Small intestine (tissue), 7 donors: ENCODE measurements around the gene NINJ2. TPM values are rescaled to one million over a fixed set of nuclear protein-coding genes. Genes with fewer than 3 reads are reported as not detected.

Experiments
- DNase-seq, 2 donors: peaks; one replicate each; pipeline versions ENCODE4 v3.0.0 to v3.0.0-alpha.2; 2013
- FAIRE-seq: peaks from 2 replicates; lab custom pipeline; 2012; peaks lifted over from hg19 to GRCh38; lab: Jason Lieb, UNC
- H3K27ac ChIP-seq, 3 donors: one replicate each; pipeline ENCODE4 v1.5.1; 2013; ENCODE audit warnings: low read length in 2 of 3, mild to moderate bottlenecking in 2 of 3, control low read depth in 1 of 3, inconsistent platforms in 1 of 3, low read depth in 1 of 3, moderate library complexity in 1 of 3
- H3K27me3 ChIP-seq, 3 donors: one replicate each; pipeline ENCODE4 v1.6.1; 2013; ENCODE audit warnings: low read length in 3 of 3, inconsistent platforms in 1 of 3; ENCODE audit not compliant: control insufficient read depth in 3 of 3, insufficient read depth in 3 of 3
- H3K36me3 ChIP-seq, 3 donors: one replicate each; pipeline ENCODE4 v1.6.1; 2013; ENCODE audit warnings: low read length in 3 of 3, inconsistent platforms in 1 of 3, low read depth in 1 of 3, mild to moderate bottlenecking in 1 of 3, moderate library complexity in 1 of 3; ENCODE audit not compliant: control insufficient read depth in 3 of 3, insufficient read depth in 2 of 3
- H3K4me1 ChIP-seq, 3 donors: one replicate each; pipeline ENCODE4 v1.6.1; 2013; ENCODE audit warnings: low read length in 2 of 3, inconsistent platforms in 1 of 3, low read depth in 1 of 3, mild to moderate bottlenecking in 1 of 3, moderate library complexity in 1 of 3; ENCODE audit not compliant: control insufficient read depth in 3 of 3, insufficient read depth in 2 of 3
- H3K4me3 ChIP-seq, 3 donors: one replicate each; pipeline ENCODE4 v1.5.1; 2013; ENCODE audit warnings: low read length in 3 of 3, control low read depth in 1 of 3, inconsistent platforms in 1 of 3, low read depth in 1 of 3, mild to moderate bottlenecking in 1 of 3, moderate library complexity in 1 of 3
- H3K9me3 ChIP-seq, 2 donors: one replicate each; pipeline ENCODE4 v1.6.1; 2013; ENCODE audit warnings: low read depth in 1 of 2, low read length in 1 of 2; ENCODE audit not compliant: control insufficient read depth in 2 of 2, insufficient read depth in 1 of 2
- WGBS, 3 donors: extraction: QIAGEN DNeasy Blood & Tissue Kit; methylation state at CpG; one replicate each; pipeline ENCODE4 v1.1.7; 2013; 5-methylcytosine and 5-hydroxymethylcytosine counted together
- polyA plus RNA-seq, 4 donors: library from polyadenylated mRNA; stranded (reverse) in 3 of 4; unstranded in 1 of 4; fragments of 200-250 nt in 3 of 4; fragments of 120-200 nt in 1 of 4; gene quantifications; one replicate each; pipeline versions ENCODE4 v1.2.1 to v1.2.3, GENCODE V29; 2013
- donor health status: healthy with polysubstance abuse.
- donor health status: control.
- donor health status: control.
- donor health status: Bipolar disorder and iron deficiency.
- donor health status: healthy.

The NINJ2 gene
- polyA plus RNA-seq, 4 donors, result 0.67 to 8.1 (median 3.8) TPM

DNA sequence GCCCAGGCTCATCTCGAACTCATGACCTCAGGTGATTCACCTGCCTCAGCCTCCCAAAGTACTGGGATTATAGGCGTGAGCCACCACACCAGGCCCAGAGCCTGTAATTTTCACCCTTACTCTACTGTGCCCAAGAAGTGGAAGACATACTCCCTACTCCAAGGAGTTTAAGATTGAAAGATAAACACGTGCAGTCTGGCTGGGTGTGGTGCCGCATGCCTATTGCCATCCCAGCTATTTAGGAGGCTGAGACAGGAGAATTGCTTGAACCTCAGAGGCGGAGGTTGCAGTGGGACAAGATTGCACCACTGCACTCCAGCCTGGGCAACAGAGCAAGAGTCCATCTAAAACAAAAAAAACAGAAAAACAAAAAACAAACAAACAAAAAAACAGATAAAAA is 90.0 kb downstream of the NINJ2 start:
- WGBS, 3 donors, result 81 to 87% (median 85%) methylated on average over 5 of the region's 5 CpGs
- DNase-seq, result no peak
- Histone ChIP-seq H3K27me3 (no peaks in the 10 kb centered on the region), H3K9me3 (peaks cover 0 to 5% of the 10 kb centered on the region in 2 donors), H3K36me3 (no peaks in the 10 kb centered on the region), H3K27ac (no peak overlapping the region), H3K4me1 (peaks cover 0 to 36% (median 1%) of the 10 kb centered on the region in 3 donors), H3K4me3 (no peak overlapping the region)
- no peak for FAIRE-seq

DNA sequence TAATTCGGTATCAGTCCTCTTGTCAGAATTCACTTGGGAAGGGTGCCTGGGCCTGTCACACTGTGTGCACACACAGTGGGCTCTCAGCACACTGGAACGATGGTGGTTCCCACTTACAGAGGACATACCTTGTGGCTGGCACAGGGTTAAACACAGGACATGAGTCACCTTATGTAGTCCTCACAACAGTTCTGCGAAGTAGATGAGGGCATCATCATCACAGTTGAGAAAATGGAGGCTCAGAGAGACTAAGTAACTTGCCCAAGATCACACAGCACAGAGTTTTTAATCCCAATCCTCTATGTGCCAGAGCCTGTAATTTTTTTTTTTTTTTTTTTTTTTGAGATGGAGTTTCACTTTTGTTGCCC is 90.7 kb downstream of the NINJ2 start:
- H3K36me3 ChIP-seq, result no peaks in the 10 kb centered on the region
- FAIRE-seq, result no peak
- peaks cover 0 to 38% (median 1%) of the 10 kb centered on the region in 3 donors for H3K4me1 ChIP-seq
- peaks cover 0 to 5% of the 10 kb centered on the region in 2 donors for H3K9me3 ChIP-seq
- H3K27me3 ChIP-seq, result no peaks in the 10 kb centered on the region
- 84 to 97% (median 84%) methylated on average over 3 of the region's 3 CpGs for WGBS, 3 donors
- H3K4me3 ChIP-seq, result no peak overlapping the region
- no peak for DNase-seq
- H3K27ac ChIP-seq, result no peak overlapping the region

DNA sequence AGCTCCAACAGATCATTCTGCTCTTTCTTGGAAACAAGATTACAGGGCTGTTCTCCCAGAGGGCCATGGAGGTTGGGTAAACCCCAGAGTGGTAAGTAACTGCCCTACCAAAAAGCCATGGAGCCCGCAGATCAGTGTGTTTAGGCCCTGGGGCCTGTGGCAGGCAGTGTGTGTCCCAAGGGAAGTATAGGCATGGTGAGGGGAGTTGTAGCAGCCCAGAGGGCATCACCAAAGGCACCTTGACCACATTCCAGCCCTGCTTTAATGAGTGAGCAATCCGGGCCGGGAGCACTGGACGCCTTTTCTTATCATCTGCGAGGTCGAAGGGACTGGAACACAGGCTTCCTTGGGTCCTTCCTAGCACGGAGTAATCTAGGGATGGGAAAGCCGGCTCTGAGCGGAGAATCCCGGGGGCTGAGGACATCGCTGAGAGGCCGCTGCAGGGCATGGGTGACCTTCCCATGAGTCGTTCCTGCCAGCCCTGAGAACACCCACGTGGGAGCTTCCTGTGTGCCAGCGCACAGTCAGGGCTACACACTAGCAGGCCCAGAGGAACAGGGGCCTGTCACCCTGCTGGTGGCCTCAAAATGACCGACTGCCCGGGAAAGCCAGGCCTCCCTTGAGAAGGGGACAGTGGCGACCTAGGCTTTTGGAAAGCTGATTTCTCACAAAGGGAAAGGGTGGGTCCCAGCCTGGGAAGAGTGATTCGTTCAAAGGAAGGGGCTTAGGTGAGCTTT is 91.3 kb downstream of the NINJ2 start:
- 70 to 85% (median 79%) methylated on average over 19 of the region's 19 CpGs for WGBS, 3 donors
- Histone ChIP-seq H3K27me3 (no peaks in the 10 kb centered on the region), H3K4me1 (peaks cover 0 to 38% (median 1%) of the 10 kb centered on the region in 3 donors), H3K4me3 (no peak overlapping the region), H3K36me3 (no peaks in the 10 kb centered on the region), H3K27ac (peak overlapping the region in 1 of 3 donors; percentile 56), H3K9me3 (peaks cover 0 to 5% of the 10 kb centered on the region in 2 donors)
- peak in 1 of 2 donors; percentile 21 for DNase-seq
- FAIRE-seq, result no peak

DNA sequence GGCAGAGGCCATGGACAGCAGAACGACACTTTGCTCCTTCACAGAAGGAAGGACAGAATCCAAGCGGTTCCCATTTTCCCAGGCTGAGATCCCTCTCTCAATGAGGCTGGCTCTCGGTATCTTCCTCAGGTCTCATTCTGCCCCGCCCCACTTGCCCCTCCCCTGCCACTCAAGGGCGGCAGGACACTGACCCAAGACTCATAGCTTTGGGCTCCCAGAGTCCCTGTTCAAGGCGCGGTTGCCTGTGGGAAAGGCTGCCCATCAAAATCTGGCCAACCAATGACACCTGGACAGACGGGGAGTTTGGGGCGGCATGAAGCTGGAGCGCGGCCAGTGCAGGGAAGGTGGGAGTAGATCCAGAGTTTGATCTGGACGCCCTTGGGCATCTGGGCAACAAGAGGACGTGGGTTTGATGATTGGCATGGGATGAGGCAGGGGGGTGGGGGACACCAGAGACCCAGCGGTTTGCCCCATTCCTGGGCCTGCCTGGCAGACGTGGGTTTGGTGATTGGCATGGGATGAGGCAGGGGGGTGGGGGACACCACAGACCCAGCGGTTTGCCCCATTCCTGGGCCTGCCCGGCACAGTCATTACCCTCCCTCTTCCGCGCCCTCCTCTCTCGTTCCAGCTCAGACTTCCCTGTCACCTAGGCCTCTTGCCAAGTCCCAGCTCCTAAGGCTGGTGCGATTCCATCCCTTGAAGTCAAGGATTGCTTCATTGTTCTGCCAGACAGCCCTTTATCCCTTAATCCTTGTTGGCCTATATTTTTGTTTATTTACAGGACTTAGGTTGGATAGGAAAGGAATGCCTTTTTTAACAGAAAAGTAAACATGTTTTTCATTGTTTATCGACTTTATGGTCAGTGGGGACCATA is 92.1 kb downstream of the NINJ2 start:
- FAIRE-seq (no peak), DNase-seq (peak; percentile 39 to 78)
- Histone ChIP-seq H3K4me1 (peaks cover 0 to 34% (median 1%) of the 10 kb centered on the region in 3 donors), H3K4me3 (peak overlapping the region in 2 of 3 donors; percentile 62 to 84), H3K27me3 (no peaks in the 10 kb centered on the region), H3K9me3 (peaks cover 0 to 5% of the 10 kb centered on the region in 2 donors), H3K36me3 (no peaks in the 10 kb centered on the region), H3K27ac (peak overlapping the region; percentile 52 to 95 (median 79))
- WGBS, 3 donors, result 9 to 42% (median 36%) methylated on average over 20 to 22 of the region's 22 CpGs

DNA sequence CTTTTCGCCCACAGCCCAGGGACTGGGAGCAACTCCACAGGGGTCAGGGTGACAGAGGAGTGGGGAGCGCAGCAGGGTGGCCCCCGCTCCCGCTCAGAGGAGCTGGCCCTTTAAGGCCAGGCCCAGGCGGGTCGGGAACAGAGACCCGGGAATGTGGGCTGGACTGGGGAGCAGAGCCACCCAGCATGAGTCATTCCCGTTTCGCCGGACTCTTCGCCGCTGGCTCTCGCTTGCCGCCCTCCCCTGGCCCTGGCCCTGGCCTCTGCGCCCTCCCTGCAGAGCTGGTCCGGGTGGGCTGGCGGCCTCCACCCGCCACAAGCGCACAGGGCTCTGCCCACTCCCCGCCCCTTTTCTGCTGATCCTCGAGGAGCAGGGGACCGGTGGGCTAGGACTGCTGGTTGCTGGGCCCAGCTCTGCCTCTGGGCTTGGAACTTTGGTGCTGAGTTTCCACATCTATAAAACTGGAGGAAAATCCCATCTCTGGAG is 92.8 kb downstream of the NINJ2 start:
- peaks cover 0 to 29% (median 1%) of the 10 kb centered on the region in 3 donors for H3K4me1 ChIP-seq
- DNase-seq (peak; percentile 74 to 90), FAIRE-seq (no peak)
- no peaks in the 10 kb centered on the region for H3K27me3 ChIP-seq
- peak overlapping the region; percentile 52 to 95 (median 79) for H3K27ac ChIP-seq
- H3K4me3 ChIP-seq, result peak overlapping the region; percentile 27 to 84 (median 62)
- H3K36me3 ChIP-seq, result no peaks in the 10 kb centered on the region
- 2 to 22% (median 19%) methylated on average over 18 to 22 of the region's 22 CpGs for WGBS, 3 donors
- peaks cover 0 to 5% of the 10 kb centered on the region in 2 donors for H3K9me3 ChIP-seq

DNA sequence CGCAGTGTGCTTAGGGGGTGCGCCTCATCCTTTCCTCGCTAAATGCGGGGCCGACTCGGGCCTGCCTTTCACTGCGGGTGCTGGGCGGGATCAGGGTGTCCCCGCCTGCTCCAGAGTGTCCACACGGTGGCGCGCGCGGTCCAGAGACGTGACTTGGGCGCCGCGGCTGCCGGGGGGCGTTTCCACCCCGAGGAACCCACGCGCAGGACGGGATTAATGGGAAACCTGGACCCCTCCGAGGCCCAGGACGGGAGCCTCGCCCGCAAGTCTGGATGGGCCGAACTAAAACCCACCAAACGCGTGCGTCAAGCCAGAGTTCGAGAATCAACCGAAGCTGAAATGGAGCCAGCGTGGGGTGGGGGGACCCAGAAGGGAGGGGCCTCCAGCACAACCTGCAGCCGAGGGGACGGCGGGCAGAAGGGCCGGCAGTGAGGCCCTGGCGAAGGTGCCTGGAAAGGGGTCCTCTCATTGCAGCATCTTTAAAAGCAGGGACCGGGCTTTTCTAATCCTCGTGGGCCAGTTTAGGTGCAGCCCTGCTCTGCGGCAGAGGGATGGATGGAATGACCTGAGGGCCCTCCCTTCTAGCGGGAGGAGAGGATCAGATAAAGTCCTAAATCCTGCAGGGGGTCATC is 93.3 kb downstream of the NINJ2 start:
- H3K27ac ChIP-seq, result peak overlapping the region in 2 of 3 donors; percentile 79 to 95
- DNase-seq (peak; percentile 78 to 90), FAIRE-seq (no peak)
- 0 to 3% (median 2%) methylated on average over 42 to 44 of the region's 44 CpGs for WGBS, 3 donors
- H3K4me1 ChIP-seq, result peaks cover 0 to 29% (median 1%) of the 10 kb centered on the region in 3 donors
- peak overlapping the region; percentile 27 to 84 (median 62) for H3K4me3 ChIP-seq
- no peaks in the 10 kb centered on the region for H3K36me3 ChIP-seq
- H3K9me3 ChIP-seq, result peaks cover 0 to 5% of the 10 kb centered on the region in 2 donors
- H3K27me3 ChIP-seq, result no peaks in the 10 kb centered on the region

DNA sequence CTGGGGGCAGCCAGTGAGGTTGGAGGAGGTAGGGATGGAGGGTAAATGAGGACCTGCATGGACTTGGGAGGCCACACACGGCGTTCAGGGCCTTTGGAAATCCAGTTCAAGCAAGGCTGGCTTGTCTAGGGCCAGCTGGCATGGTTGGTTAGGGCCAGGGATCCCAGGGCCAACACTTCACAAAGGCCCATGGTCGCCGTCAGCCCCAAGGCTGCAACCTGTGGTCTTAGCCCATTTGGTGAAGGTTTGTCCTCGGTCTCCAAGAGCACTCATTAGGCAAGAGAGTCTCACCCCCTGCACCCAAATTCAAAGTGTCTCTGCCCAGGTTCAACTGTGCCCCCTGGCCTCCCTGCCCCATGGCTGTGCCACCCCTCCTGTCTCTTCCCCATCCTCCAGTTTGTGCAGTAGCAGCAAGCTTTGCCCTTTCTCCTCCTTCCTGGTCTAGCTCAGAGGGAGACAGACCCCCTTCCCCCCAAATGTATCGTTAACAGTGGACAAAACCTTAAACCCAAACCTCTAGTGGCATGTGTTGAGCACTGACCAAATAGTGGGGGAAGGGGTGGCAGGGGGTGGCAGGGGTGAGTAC is 94.1 kb downstream of the NINJ2 start:
- H3K36me3 ChIP-seq, result no peaks in the 10 kb centered on the region
- 74 to 84% (median 80%) methylated on average over 6 of the region's 6 CpGs for WGBS, 3 donors
- DNase-seq (no peak), FAIRE-seq (no peak)
- peak overlapping the region in 1 of 3 donors; percentile 84 for H3K4me3 ChIP-seq
- H3K4me1 ChIP-seq, result peaks cover 0 to 29% (median 1%) of the 10 kb centered on the region in 3 donors
- no peak overlapping the region for H3K27ac ChIP-seq
- peaks cover 0 to under 1% of the 10 kb centered on the region in 2 donors for H3K9me3 ChIP-seq
- no peaks in the 10 kb centered on the region for H3K27me3 ChIP-seq
